NCI-H82 treated with DMSO at 0.1 percent for 48 hours (cell line): Measurements from ENCODE around the gene RNF149.
"Not testable (repeated sequence)": the region's sequence is repeated elsewhere in the genome, so short reads cannot be mapped to it uniquely, and the experiment has no call there.

ENCODE experiments used
- DNase-seq: peaks from one replicate; lab custom pipeline; 2025; ENCODE audit not compliant: unreplicated experiment; lab: John Stamatoyannopoulos, UW

The RNF149 gene

DNA sequence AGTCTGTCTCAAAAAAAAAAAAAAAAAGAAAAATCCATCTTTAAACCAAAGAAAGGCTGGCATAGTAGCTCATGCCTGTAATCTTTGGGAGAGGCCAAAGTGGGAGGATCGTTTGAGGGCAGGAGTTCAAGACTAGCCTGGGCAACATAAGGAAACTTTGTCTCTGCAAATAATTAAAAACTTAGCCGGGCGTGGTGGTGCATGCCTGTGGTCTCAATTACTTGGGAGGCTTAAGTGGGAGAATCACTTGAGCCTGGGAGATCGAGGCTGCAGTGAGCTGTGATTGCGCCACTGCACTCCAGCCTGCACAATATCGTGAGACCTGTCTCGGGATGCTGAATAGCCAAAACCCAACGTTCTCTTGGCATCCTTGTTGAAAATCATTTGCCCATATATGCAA, 49.7 kb downstream of the RNF149 start:
- DNase-seq = no peak

DNA sequence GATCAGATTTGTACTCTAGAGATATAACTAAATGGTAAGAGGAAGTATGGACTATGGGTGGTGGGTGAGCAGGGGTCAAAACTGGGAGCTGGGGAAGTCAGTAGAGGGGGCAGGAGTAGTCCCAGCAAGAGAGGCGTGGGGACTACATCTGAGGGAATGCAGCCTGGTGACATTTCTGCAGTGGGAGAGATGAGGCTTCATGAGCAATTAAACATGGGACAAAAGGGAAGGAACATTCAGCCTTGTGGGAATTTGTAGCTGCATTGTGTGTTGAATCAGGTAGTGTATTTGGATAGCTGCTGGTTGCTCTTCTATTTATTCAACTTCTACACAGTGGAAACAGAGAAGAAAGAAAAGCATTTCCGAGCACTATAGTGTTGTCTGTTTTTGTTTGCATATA, 52.2 kb downstream of the RNF149 start:
- no peak for DNase-seq

DNA sequence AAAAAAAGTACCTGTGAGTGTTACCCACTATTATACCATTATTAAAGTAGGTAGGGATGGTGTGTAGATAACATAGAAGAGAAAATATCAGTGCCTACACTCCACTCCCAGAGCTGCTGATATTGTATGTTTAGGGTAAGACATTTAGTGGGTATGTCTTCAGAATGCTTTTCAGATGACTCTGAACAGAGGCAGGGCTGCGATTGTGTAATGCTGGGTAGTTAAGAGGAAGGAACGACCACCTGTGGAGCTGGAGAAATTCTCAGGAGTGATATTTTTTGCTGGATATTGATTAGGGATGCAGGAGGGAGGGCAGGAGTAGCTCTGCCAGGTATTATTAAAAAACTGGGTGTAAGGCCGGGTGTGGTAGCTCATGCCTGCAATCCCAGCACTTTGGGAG, 53.0 kb downstream of the RNF149 start:
- DNase-seq = no peak

DNA sequence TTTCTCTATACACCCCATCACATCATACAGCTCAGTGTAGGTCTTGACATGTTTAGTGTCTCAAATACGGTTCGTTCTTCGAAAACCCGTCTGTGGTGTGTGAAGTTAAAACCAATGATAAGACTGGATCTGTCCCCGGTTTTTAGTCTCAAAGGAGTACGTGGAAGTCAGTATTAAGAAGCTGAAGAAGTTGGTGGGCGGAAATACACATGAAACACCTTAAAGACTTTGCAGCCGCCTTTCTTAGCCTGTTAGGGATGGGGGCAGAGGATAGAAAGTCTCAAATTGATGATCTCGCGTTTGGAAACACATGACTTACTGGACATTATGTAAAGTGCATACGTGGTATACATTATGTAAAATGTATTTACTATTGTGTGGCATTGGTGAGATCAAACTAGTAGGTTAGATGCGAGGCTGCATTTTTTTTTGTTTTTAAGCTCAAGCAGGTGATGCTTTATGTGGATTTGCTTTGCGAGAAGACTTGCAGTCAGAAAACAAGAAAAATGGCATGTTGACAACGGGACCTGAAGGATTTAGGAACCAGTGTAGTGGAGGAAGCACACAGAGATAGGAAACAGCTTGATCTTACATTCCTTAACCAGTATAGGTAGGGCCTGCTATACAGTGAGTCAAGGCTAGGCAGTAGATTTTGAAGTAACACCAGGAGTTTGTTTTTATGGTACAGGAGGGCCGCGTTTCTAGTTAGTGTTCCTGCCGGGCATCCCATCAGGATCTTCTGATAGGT, 54.6 kb downstream of the RNF149 start:
- no peak for DNase-seq

DNA sequence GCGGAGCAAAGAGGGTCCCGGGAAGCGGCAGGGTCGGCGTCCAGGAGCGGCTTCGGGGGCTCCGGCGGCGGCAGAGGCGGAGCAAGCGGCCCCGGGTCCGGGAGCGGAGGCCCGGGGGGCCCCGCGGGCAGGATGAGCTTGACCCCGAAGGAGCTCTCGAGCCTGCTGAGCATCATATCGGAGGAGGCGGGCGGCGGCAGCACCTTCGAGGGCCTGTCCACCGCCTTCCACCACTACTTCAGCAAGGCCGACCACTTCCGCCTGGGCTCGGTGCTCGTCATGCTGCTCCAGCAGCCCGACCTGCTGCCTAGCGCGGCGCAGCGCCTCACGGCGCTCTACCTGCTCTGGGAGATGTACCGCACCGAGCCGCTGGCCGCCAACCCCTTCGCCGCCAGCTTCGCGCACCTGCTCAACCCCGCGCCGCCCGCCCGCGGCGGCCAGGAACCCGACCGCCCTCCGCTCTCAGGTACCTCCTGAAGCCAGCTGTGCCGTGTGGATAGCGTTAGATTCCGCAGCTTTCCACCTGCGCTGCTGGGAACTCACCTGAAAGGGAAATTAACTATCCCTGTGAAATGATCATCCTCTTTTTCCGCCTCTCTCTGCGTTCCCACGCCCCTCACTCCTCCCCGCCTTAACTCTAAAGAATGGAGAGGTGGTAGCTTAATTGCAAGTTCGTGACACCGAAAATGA, 55.3 kb downstream of the RNF149 start:
- DNase-seq = no peak

DNA sequence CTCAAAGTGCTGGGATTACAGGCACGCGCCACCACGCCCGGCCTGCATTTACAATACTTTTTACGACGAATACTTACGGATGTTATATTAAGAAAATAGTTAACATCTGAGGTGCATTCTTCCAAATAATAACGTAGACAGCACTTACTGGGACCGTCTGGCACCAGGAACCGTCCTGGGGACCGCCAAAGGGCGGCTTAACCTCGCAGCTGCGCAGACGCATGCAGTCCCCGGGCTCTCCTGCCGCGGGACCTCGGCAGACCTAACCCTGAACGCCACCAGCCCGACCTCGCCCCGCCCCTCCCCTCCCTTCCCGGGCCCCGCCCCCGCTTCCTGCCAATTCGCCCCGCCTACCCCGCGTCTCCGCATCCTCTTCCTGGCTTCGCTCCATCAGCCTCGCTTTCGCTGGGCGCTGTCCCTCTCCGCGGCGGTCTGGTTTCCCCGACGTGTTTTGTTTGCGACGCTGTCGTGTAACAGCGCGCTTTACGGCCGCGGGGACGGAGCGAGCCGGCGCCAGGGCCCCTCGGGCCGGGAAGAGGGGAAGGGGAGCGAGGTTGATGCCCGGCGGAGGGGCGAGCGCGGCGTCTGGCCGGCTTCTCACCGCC, 56.0 kb downstream of the RNF149 start, which contains the start of gene CNOT11:
TSS of gene CNOT11 (plus strand) at position 479 of the 605 bp plus-strand sequence. CDS start at position 558, 79 bp downstream.
- peak; percentile 96 for DNase-seq

DNA sequence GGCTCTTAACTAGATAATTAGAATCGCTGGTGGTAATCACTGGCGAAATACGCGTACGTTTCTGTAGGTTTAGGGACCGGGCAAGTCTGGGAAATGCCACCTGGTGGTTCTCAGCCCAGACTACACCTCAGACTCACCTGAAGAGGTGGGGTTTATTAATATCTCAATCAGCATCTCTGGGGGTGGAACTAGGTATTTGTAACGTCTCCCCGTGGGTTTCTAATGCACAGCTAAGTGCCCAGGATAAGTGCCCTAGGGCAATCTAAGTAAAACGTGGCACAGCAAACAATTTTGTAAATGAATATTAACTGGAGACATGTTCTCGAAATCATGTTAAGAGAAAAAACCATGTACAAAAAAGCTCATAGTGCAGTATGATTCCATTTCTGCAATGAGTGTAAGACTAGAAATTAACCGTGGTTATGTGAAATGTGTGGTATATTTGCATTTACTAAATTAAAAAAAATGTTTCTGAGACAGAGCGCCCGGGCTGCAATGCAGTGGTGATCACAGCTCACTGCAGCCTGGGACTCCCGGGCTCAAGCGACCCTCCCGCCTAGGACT, 56.6 kb downstream of the RNF149 start:
- DNase-seq = peak; percentile 44

DNA sequence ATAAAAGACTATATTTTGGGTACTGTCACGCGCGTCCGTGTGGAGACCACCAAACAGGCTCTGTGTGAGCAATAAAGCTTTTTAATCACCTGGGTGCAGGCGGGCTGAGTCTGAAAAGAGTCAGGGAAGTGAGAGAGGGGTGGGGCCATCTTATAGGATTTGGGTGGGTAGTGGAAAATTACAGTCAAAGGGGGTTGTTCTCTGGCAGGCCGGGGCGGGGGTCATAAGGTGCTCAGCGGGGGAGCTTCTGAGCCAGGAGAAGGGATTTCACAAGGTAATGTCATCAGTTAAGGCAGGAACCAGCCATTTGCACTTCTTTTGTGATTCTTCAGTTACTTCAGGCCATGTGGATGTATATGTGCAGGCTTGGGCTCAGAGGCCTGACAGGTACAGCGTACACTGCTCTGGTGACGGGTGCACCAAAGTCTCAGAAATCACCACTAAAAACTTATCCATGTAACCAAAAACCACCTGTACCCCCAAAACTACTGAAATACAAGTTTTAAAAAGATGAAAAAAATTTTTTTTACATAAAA, 57.2 kb downstream of the RNF149 start:
- DNase-seq = not testable (repeated sequence)

DNA sequence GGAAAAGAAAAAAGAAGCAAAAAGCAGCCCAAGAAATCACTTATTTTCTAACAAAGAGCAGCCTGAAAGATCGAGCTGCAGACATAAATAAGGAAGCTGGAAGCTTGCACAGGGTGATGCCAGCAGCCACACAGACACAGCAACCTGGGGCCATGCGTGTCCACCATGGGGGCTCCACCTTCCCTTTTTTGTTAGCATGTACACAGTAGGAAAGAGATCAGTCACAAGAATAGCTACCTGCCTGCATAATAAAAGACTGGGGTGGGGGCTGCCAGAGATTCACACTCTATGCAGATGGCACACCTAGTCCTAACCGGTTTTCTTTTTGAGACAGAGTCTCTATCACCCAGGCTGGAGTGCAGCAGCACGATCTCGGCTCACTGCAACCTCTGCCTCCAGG, 58.7 kb downstream of the RNF149 start:
- DNase-seq = no peak

DNA sequence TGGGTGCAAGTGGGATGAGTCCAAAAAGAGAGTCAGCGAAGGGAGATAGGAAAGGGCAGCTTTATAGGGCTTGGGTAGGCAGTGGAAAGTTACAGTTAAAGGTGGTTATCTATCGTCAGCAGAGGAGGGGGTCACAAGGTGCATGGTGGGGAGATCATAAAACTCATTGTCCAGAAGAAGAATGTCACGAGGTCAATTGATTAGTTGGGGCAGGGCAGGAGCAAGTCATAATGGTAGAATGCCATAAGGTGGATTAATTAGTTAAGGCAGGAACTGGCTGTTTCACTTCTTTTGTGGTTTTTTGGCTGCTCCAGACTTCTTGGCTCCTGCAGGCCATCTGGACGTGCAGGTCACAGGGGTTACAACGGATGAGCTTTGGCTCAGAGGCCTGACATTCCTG, 59.7 kb downstream of the RNF149 start:
- DNase-seq = not testable (repeated sequence)

DNA sequence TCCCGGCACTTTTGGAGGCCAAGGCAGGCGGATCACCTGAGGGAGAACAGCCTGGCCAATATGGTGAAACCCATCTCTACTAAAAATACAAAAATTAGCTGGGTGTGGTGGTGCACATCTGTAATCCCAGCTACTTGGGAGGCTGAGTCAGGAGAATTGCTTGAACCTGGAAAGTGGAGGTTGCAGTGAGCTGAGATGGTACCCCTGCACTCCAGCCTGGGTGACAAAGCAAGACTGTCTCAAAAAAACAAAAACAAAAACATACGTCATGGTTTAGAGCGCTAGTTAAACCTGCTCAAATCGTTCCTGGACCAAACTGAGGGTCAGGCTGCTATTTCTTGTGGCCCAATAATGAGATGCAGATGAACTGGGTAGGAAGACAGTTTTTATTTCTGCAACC, 63.0 kb downstream of the RNF149 start:
- not testable (repeated sequence) for DNase-seq

DNA sequence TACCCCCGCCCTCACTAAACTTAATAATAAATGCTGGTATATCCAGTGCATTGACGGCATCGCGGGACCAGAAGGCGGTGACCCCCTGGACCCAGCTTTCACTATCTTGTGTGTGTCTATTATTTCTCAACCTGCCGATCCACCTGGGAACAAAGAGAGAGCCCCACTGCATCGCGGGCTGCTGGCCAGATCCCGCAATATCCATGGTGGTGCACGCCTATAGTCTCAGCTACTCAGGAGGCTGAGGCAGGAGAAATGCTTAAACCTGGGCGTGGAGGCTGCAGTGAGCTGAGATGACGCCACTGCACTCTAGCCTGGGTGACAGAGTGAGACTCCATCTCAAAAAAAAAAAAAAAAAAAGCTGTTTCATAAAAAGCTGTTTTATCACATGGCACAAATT, 63.6 kb downstream of the RNF149 start:
- not testable (repeated sequence) for DNase-seq

DNA sequence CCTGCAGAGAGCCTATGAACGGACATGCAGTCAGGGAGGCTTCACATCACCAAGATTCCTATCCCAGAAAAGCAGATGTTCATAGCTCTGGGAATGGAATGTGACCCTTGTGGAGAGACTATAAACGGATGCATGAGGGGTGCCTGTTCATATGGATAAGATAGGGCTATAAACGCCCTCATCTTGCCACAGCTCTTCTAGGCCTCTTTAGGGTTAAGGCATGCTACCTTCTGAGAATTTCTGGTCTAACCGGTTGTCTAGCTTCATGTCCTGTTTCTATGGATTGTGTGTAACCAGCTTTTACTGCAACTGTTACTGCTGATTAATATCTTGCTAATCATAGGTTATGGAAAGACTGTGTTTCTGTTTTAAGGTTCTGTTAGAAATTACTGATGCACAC, 64.1 kb downstream of the RNF149 start:
- not testable (repeated sequence) for DNase-seq

DNA sequence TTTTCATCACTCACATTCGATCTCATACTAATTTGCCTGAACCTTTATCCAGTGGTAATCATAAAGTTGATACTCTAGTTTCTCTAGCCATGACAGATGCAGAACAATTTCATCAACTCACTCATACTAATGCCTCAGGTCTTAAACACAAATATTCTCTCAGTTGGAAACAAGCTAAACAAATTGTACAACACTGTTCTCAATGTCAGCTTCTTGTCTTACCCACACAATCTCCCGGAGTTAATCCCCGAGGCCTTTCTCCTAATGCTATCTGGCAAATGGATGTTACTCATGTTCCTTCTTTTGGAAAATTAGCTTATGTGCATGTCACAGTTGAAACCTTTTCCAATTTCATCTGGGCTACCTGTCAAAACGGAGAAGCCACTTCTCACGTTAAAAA, 67.3 kb downstream of the RNF149 start:
- DNase-seq = no peak

DNA sequence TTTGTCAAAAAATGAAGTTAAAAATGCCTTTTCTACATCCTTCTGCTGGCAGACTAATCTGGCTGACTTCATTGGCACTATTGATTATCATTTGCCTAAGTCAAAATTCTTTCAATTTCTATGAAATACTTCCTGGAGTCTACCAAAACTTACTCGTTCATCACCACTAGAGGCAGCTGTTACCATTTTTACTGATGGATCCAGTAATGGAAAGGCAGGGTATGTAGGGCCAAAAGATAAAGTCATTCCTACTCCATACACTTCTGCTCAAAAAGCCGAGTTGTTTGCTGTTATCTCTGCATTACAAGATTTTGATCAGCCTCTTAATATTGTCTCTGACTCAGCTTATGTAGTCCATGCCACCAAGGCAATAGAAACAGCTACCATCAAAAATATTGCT, 67.8 kb downstream of the RNF149 start:
- not testable (repeated sequence) for DNase-seq

DNA sequence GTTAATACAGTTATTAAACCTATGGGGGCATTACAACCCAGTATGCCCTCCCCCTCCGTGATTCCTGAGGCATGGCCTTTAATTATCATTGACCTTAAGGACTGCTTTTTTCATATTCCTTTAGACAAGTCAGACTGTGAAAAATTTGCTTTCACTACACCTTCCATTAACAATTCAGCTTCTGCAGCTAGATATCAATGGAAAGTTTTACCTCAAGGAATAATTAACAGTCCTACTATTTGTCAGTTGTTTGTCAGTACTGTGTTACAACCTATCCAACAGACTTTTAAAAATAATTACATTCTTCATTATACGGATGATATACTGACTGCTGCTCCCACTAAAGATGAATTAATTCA, 68.8 kb downstream of the RNF149 start:
- DNase-seq = not testable (repeated sequence)

DNA sequence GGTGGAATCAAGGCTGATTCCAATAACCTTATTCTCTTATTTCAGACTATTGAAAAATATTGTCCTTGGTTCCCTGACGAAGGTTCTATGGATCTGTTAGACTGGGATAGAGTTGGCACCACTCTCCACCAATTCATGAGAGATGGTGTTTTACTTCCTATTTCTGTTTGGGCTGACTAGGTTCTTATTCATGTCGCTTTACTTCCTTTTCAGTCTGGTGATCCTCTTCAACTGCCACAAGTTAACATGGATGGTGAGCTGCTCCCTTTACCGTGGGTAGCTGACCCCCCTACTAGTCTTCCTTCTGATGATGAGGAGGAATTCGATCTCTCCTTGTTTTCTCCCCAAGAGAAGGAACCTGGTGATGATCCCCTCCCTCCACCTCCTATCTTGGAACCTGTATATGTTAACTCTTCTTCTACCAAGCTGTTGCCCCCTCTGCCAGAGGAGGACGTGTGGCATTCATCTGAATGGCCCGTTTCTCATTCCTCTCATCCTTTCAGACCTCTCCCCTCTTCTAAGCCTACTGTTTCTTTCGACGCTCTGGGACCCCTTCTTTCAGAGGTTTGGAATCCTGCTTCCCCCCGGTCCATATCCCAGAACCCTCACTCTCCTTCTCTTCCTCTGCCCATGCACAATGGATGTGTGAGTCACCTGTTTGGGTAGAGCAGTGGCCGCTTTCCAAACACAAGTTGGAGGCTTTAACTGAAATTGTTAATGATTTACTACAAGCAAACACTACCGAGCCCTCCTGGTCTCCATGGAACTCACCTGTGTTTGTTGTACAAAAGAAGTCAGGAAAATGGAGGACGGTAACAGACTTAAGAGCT, 69.4 kb downstream of the RNF149 start:
- DNase-seq = no peak

DNA sequence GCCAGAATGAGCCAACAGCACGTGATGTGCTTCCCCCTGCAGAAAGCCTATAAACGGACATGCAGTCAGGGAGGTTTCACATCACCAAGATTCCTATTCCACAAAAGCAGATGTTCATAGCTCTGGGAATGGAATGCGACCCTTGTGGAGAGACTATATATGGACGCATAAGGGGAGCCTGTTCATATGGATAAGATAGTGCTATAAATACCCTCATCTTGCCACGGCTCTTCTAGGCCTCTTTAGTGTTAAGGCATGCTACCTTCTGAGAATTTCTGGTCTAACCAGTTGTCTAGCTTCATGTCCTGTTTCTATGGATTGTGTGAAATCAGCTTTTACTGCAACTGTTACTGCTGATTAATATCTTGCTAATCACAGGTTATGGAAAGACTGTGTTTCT, 70.6 kb downstream of the RNF149 start:
- DNase-seq = not testable (repeated sequence)

DNA sequence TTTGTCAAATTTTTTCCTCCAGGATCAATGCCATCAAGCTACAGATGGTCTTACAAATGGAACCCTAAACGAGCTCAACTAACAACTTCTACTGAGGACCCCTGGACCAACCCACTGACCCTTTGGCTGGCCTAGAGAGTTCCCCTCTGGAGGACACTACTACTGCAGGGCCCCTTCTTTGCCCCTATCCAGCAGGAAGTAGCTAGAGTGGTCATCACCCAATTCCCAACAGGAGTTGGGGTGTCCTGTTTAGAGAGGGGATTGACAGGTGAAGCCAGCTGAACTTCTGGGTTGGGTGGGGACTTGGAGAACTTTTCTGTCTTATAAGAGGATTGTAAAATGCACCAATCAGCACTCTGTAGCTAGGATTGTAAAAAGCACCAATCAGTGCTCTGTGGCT, 72.5 kb downstream of the RNF149 start:
- DNase-seq = not testable (repeated sequence)

DNA sequence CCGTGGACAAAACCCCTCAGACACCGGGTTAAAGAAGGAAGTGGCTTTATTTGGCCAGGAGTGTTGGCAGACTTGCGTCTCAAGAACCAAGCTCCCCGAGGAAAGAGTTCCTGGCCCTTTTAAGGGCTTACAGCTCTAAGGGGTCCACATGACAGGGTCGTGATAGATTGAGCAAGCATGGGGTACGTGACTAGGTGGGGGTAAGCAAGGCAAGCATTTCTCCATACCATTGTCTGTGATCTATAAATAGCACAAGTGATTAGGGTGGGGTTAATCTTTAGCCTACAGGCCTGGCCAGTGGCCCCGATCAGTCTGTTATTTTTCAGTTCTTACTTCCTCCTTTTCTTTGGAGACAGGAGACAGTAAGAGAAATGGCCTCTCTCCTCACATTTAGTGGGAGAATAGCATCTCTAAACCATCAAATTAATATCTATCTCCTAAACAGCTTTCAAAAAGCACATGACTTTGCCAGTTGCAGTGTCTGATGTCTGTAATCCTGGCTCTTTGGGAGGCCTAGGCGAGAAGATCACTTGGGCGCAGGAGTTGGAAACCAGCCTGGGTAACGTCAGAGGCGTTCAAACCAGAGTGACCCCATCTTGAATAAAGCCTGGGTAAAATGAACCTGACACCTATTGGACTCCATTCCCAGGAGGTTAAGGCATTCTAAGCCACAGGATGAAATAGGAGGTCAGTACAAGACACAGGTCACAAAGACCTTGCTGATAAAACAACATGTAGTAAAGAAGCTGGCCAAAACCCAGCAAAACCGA, 74.1 kb downstream of the RNF149 start:
- DNase-seq = no peak
